Testis (tissue), 3 donors: ENCODE results near the gene TMCC3. TPM values are rescaled to one million over a fixed set of nuclear protein-coding genes. Genes with fewer than 3 reads are reported as not detected.

Experiments
- DNase-seq: peaks from one replicate; pipeline ENCODE4 v3.0.0-alpha.2; 2019
- H3K27ac ChIP-seq, 2 donors: fragments of 200-600 bp; sonication (generic); one replicate each; pipeline ENCODE4 v1.5.1; 2019
- H3K27me3 ChIP-seq: fragments of 200-600 bp; sonication (generic); one replicate; pipeline ENCODE4 v1.5.1; 2019
- H3K36me3 ChIP-seq: fragments of 200-600 bp; sonication (generic); one replicate; pipeline ENCODE4 v1.5.1; 2017; ENCODE audit warnings: low read depth; ENCODE audit errors: missing control alignments
- H3K4me1 ChIP-seq: fragments of 200-600 bp; sonication (generic); one replicate; pipeline ENCODE4 v1.5.1; 2019
- H3K4me3 ChIP-seq, 2 donors: fragments of 200-600 bp; sonication (generic); one replicate each; pipeline ENCODE4 v1.5.1; 2017 to 2019
- H3K9me3 ChIP-seq: fragments of 200-600 bp; sonication (generic); one replicate; pipeline ENCODE4 v1.5.1; 2017
- POLR2A ChIP-seq: fragments of 450-650 bp; IDR thresholded peaks from one replicate; pipeline ENCODE4 v1.6.1; 2017; ENCODE audit warnings: antibody characterized with exemption, mild to moderate bottlenecking, moderate library complexity
- WGBS, 2 donors: methylation state at CpG; one replicate each; pipeline ENCODE4 v1.1.5; 2018; 5-methylcytosine and 5-hydroxymethylcytosine counted together
- intact Hi-C: fragments of 100-400 bp; cut with DNase I; formaldehyde crosslinking; loops from one replicate; pipeline ENCODE4 v1.15.1; 2023; ENCODE audit warnings: low total_unique reads
- polyA plus RNA-seq: library from polyadenylated mRNA; stranded (reverse); fragments of 350-450 nt; fragmentation: Illumina TruSeq; extraction: RNeasy Lipid Tissue Mini Kit (QIAGEN cat#74804); gene quantifications from one replicate; pipeline ENCODE4 v1.2.3, GENCODE V29; 2014; ENCODE audit warnings: low read depth, low replicate concordance; ENCODE audit not compliant: insufficient read depth
- total RNA-seq, 2 donors: library from RNA; depleted of rRNA; stranded (reverse); fragments of >200 nt; gene quantifications; one replicate each; pipeline ENCODE4 v1.2.3, GENCODE V29; 2016
- TF ChIP-seq, protein P1 (sequence below), 3 experiments: fragments of 450-650 bp in 2 of 3; fragments of 200-600 bp in 1 of 3; sonication (generic) in 1 of 3; IDR thresholded peaks; one replicate each; pipeline ENCODE4 v1.5.1; 2016 to 2019; ENCODE audit warnings: antibody characterized with exemption in 3 of 3, mild to moderate bottlenecking in 2 of 3, moderate library complexity in 1 of 3

The TMCC3 gene
- total and polyA plus RNA-seq, 3 donors from 2014 or later: 3.4 to 6.4 (median 5.1) TPM

DNA sequence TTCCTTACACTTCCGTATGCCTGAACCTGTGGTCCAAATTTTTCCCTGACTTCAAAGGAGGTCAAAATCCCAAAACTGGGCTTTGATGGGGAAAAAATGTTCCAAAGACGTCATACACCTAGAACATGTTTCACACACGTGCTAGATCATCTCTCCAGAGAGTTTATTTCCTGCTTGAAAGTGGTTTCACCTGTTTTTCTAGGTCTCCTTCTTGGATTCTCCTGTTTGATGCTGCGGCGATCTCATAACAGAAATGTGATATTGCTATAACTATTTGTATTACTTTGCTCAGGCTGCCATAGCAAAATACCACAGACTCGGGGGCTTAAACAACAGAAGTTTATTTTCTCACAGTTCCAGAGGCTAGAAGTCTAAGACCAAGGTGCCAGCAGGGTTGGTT lies 19.7 kb upstream of the TMCC3 start:
- TF ChIP-seq, protein P1, sequence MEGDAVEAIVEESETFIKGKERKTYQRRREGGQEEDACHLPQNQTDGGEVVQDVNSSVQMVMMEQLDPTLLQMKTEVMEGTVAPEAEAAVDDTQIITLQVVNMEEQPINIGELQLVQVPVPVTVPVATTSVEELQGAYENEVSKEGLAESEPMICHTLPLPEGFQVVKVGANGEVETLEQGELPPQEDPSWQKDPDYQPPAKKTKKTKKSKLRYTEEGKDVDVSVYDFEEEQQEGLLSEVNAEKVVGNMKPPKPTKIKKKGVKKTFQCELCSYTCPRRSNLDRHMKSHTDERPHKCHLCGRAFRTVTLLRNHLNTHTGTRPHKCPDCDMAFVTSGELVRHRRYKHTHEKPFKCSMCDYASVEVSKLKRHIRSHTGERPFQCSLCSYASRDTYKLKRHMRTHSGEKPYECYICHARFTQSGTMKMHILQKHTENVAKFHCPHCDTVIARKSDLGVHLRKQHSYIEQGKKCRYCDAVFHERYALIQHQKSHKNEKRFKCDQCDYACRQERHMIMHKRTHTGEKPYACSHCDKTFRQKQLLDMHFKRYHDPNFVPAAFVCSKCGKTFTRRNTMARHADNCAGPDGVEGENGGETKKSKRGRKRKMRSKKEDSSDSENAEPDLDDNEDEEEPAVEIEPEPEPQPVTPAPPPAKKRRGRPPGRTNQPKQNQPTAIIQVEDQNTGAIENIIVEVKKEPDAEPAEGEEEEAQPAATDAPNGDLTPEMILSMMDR (IDR thresholded peaks at IDR 0.05): no peak
- TF ChIP-seq POLR2A: no peak
- no peak overlapping the region for H3K27ac ChIP-seq
- no peak for DNase-seq
- no peak overlapping the region for H3K4me3 ChIP-seq
- H3K4me1 ChIP-seq: no peaks in the 10 kb centered on the region
- 94 to 95% methylated on average over 6 of the region's 6 CpGs for WGBS, 2 donors
- intact Hi-C loops: no loop called here
- H3K36me3 ChIP-seq: no peaks in the 10 kb centered on the region
- H3K27me3 ChIP-seq: no peaks in the 10 kb centered on the region
- H3K9me3 ChIP-seq: no peaks in the 10 kb centered on the region

DNA sequence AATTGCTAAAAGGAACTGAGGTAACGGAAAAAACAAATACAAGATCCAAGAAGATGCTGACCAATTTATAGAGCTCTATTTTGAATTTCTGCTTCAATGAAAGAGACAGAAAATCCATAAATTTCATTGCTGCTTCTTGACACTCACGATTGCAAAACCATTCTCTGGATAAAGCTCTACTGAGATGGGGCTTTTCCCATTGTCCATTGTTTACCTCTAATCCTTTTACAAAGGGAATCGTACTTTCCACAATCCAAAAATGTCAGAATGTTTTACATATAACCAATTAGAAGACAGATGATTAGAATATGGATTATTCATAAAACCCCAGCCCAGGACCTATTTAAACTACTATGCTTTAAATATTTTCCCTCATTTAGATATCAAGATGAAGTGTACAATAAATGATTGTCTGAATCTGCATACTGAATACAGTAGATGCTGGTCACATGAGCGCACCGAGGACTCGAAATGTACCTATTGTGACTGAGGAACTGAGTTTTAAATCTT lies 16.7 kb upstream of the TMCC3 start:
- WGBS, 2 donors: 91 to 92% methylated on average over 6 of the region's 6 CpGs
- intact Hi-C loops: no loop called here
- Histone ChIP-seq H3K4me3 (no peak overlapping the region), H3K9me3 (no peaks in the 10 kb centered on the region), H3K36me3 (no peaks in the 10 kb centered on the region), H3K27ac (no peak overlapping the region), H3K27me3 (no peaks in the 10 kb centered on the region), H3K4me1 (no peaks in the 10 kb centered on the region)
- no peak for DNase-seq
- TF ChIP-seq, protein P1 (IDR thresholded peaks at IDR 0.05): no peak
- TF ChIP-seq POLR2A: no peak

DNA sequence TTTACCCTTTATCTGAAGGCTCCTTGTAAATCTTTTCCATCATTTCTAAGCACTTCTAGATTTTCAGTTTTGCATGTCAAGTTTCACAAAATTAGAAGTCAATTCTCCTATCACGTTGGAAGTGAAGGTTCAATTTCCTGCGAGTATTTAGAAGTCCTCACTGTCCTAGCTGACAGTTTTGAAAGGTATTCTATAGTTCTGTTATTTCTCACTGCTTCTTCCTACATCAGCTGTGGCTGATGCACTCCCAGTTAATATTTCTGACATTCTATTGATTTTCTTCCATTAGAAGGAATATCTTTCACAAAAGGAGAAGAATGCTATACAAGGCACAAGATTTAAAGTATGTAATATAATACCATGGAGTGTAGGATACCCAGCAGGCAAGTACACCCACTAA lies 15.8 kb upstream of the TMCC3 start:
- no peaks in the 10 kb centered on the region for H3K9me3 ChIP-seq
- intact Hi-C loops: no loop called here
- H3K27ac ChIP-seq: no peak overlapping the region
- DNase-seq: no peak
- 90 to 91% methylated on average over 2 of the region's 2 CpGs for WGBS, 2 donors
- no peaks in the 10 kb centered on the region for H3K4me1 ChIP-seq
- TF ChIP-seq, protein P1 (IDR thresholded peaks at IDR 0.05): no peak
- TF ChIP-seq POLR2A: no peak
- H3K27me3 ChIP-seq: no peaks in the 10 kb centered on the region
- no peaks in the 10 kb centered on the region for H3K36me3 ChIP-seq
- H3K4me3 ChIP-seq: no peak overlapping the region

DNA sequence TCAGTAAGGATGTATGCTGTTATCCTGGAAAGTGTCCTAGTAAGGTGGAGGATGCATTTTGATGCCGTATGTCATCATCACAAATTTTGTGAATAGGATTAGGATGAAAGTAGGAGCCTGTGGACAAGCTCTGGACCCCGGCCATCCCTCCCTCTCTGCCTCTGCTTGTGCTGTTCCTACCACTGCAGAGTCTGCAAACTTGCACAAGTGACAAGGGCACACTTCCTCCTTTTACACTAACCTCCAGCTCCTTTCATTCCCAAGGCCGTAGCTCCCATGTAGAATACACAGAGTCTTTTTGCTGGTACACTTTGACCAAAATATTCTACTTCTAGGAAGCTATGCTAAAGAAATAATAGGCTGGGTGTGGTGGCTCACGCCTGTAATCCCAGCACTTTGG lies 13.3 kb upstream of the TMCC3 start:
- intact Hi-C loops: no loop called here
- H3K4me3 ChIP-seq: no peak overlapping the region
- no peak for TF ChIP-seq POLR2A
- TF ChIP-seq, protein P1 (IDR thresholded peaks at IDR 0.05): no peak
- H3K27me3 ChIP-seq: no peaks in the 10 kb centered on the region
- no peak for DNase-seq
- no peaks in the 10 kb centered on the region for H3K9me3 ChIP-seq
- no peaks in the 10 kb centered on the region for H3K36me3 ChIP-seq
- 77 to 78% methylated on average over 4 of the region's 4 CpGs for WGBS, 2 donors
- H3K27ac ChIP-seq: no peak overlapping the region
- no peaks in the 10 kb centered on the region for H3K4me1 ChIP-seq

DNA sequence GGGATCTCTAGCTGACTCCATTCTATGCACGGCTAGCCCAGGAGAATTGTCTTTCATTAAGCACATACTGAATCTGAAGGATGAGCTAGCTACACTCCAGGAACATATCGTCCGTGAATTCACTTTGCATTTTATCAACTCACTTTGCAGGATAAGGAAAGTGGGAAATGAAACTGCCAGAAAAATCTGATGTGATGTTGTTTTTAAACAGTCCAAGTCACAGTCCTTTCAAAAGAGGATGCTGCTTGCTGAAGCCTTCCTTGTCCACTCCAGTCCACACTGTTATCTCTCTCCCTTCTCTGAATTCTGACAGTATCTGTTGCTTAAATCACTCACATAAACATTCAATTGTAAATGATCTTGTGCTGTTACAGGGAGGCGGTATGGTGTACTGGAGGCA lies 12.7 kb upstream of the TMCC3 start:
- DNase-seq: no peak
- Histone ChIP-seq H3K36me3 (no peaks in the 10 kb centered on the region), H3K4me3 (no peak overlapping the region), H3K9me3 (no peaks in the 10 kb centered on the region), H3K4me1 (no peaks in the 10 kb centered on the region), H3K27ac (no peak overlapping the region), H3K27me3 (no peaks in the 10 kb centered on the region)
- intact Hi-C loops: no loop called here
- WGBS, 2 donors: 43% methylated on average over 4 of the region's 4 CpGs
- TF ChIP-seq, protein P1 (IDR thresholded peaks at IDR 0.05): no peak
- no peak for TF ChIP-seq POLR2A
